ENCODE measurements around the gene SLC29A1. TPM values are rescaled to one million over a fixed set of nuclear protein-coding genes. Genes with fewer than 3 reads are reported as not detected.

Gene SLC29A1
- polyA plus RNA-seq, 2 of the 4 experiments (the other 2 are of a cell fraction) = 45.6 to 72.3 TPM

DNA sequence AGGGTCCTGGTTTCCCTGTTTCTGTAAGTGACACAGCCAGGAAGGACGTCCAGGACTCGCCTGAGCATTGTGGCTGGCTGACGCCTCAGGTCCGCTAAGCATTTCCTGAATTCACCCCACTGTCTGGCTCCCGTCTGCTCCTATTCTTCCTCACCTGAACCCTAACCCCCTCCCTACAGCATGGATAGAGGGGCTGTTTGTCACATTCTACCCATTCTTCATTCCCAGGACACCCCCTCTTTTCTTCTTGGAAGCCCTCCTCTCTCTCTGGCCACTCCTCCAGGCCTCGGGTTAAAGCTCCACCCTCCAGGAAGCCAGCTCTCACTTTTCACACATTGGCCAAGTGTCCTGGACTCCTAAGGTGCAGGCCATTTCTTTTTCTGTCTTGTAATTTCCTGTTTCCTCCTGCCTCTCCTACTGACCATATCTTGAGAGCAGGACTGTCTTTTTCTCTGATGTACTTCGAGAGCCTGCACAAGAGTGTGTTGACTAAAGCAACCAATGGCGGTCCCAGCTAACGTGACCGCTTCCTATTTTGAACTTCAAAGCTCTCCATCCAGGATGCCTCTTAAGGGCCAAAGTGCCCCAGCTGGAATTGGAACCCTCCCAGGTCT lies 30.9 kb upstream of the SLC29A1 start:
- WGBS (ENCODE audit: missing lambda C conversion rate) = 80% methylated on average over 10 of the region's 10 CpGs
- ATAC-seq (peak; percentile 39 to 73; a peak in 3 of 6 replicates), DNase-seq (ENCODE audit: low read depth in 1 of 2, low spot score in 1 of 2) (no peak), FAIRE-seq (no peak)
- CTCF ChIA-PET = interaction anchor here (0.6 to 1.6 kb wide), 5 partner anchors 20 to 477 kb away, joined by 3 to 4 read pairs (median 4); no protein-coding TSS in a partner anchor
- H3K9me3 ChIP-seq = no peaks in the 10 kb centered on the region
- POLR2A ChIA-PET = no interaction called here
- no peak overlapping the region for H3K4me2 ChIP-seq
- TF ChIP-seq BHLHE40 (IDR thresholded peaks at IDR 0.05; ENCODE audit: low read depth, low read length) (no peak), MAZ (IDR thresholded peaks at IDR 0.05; ENCODE audit: borderline replicate concordance, low read depth, low read length) (no peak), FOXS1 (CRISPR knock-in tag; IDR thresholded peaks at IDR 0.05) (no peak), KDM5A (IDR thresholded peaks at IDR 0.05) (no peak)
- TF ChIP-seq, protein P1, sequence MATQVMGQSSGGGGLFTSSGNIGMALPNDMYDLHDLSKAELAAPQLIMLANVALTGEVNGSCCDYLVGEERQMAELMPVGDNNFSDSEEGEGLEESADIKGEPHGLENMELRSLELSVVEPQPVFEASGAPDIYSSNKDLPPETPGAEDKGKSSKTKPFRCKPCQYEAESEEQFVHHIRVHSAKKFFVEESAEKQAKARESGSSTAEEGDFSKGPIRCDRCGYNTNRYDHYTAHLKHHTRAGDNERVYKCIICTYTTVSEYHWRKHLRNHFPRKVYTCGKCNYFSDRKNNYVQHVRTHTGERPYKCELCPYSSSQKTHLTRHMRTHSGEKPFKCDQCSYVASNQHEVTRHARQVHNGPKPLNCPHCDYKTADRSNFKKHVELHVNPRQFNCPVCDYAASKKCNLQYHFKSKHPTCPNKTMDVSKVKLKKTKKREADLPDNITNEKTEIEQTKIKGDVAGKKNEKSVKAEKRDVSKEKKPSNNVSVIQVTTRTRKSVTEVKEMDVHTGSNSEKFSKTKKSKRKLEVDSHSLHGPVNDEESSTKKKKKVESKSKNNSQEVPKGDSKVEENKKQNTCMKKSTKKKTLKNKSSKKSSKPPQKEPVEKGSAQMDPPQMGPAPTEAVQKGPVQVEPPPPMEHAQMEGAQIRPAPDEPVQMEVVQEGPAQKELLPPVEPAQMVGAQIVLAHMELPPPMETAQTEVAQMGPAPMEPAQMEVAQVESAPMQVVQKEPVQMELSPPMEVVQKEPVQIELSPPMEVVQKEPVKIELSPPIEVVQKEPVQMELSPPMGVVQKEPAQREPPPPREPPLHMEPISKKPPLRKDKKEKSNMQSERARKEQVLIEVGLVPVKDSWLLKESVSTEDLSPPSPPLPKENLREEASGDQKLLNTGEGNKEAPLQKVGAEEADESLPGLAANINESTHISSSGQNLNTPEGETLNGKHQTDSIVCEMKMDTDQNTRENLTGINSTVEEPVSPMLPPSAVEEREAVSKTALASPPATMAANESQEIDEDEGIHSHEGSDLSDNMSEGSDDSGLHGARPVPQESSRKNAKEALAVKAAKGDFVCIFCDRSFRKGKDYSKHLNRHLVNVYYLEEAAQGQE (IDR thresholded peaks at IDR 0.05) = no peak
- TF ChIP-seq, protein P2, sequence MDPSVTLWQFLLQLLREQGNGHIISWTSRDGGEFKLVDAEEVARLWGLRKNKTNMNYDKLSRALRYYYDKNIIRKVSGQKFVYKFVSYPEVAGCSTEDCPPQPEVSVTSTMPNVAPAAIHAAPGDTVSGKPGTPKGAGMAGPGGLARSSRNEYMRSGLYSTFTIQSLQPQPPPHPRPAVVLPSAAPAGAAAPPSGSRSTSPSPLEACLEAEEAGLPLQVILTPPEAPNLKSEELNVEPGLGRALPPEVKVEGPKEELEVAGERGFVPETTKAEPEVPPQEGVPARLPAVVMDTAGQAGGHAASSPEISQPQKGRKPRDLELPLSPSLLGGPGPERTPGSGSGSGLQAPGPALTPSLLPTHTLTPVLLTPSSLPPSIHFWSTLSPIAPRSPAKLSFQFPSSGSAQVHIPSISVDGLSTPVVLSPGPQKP (IDR thresholded peaks at IDR 0.05; ENCODE audit: low read depth, low read length) = no peak
- no peak overlapping the region for H3K27ac ChIP-seq
- H3K4me3 ChIP-seq = no peak overlapping the region
- H3K4me1 ChIP-seq = no peaks in the 10 kb centered on the region

DNA sequence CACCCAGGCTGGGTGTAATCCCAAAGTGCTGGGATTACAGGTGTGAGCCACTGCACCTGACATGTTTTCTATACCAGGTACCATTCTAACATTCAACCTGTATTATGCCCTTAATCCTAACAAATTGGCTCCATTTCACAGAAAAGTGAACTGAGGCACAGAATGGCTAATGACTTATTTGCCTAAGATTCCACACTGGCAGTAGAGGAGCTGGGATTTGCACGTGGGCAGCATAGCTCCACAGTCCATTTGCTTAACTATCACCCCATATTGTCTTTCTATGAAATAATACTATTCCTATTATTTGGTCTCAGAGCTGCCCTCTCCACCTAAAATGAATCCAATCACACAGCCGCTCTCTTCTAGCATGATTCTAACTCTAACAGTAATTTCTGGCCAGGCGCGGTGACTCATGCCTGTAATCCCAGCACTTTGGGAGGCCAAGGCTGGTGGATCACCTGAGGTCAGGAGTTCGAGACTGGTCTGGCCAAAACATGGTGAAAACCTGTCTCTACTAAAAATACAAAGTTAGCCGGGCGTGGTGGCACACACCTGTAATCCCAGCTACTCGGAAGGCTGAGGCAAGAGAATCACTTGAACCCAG lies 30.0 kb upstream of the SLC29A1 start:
- CTCF ChIA-PET = interaction anchor here (0.6 to 1.6 kb wide), 7 partner anchors 9 to 478 kb away, joined by 3 to 6 read pairs (median 4); no protein-coding TSS in a partner anchor
- no peak for TF ChIP-seq MAFK (IDR thresholded peaks at IDR 0.05; ENCODE audit: partially characterized antibody)
- TF ChIP-seq, protein P3, sequence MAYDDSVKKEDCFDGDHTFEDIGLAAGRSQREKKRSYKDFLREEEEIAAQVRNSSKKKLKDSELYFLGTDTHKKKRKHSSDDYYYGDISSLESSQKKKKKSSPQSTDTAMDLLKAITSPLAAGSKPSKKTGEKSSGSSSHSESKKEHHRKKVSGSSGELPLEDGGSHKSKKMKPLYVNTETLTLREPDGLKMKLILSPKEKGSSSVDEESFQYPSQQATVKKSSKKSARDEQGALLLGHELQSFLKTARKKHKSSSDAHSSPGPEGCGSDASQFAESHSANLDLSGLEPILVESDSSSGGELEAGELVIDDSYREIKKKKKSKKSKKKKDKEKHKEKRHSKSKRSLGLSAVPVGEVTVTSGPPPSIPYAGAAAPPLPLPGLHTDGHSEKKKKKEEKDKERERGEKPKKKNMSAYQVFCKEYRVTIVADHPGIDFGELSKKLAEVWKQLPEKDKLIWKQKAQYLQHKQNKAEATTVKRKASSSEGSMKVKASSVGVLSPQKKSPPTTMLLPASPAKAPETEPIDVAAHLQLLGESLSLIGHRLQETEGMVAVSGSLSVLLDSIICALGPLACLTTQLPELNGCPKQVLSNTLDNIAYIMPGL (CRISPR knock-in tag; IDR thresholded peaks at IDR 0.05; ENCODE audit: borderline replicate concordance) = no peak
- no peak for TF ChIP-seq TP53 (CRISPR knock-in tag; IDR thresholded peaks at IDR 0.05)
- no peak for TF ChIP-seq RAD21 (conservative IDR thresholded peaks at IDR 0.05 in 1 of 2, IDR thresholded peaks at IDR 0.05 in 1 of 2)
- no peak for TF ChIP-seq ZSCAN20 (CRISPR knock-in tag; IDR thresholded peaks at IDR 0.05)
- TF ChIP-seq, protein P4, sequence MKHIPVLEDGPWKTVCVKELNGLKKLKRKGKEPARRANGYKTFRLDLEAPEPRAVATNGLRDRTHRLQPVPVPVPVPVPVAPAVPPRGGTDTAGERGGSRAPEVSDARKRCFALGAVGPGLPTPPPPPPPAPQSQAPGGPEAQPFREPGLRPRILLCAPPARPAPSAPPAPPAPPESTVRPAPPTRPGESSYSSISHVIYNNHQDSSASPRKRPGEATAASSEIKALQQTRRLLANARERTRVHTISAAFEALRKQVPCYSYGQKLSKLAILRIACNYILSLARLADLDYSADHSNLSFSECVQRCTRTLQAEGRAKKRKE (CRISPR knock-in tag; IDR thresholded peaks at IDR 0.05; ENCODE audit: low read depth) = no peak
- TF ChIP-seq CBX8 (IDR thresholded peaks at IDR 0.05) = no peak
- TF ChIP-seq, protein P1 (IDR thresholded peaks at IDR 0.05) = no peak
- TF ChIP-seq POLR2AphosphoS2 (conservative IDR thresholded peaks at IDR 0.05; ENCODE audit: low read length) = no peak
- no peak for TF ChIP-seq HOXB13 (CRISPR knock-in tag; IDR thresholded peaks at IDR 0.05; ENCODE audit: low read depth)
- no peak for TF ChIP-seq HOXA7 (CRISPR knock-in tag; IDR thresholded peaks at IDR 0.05)
- TF ChIP-seq, protein P5, sequence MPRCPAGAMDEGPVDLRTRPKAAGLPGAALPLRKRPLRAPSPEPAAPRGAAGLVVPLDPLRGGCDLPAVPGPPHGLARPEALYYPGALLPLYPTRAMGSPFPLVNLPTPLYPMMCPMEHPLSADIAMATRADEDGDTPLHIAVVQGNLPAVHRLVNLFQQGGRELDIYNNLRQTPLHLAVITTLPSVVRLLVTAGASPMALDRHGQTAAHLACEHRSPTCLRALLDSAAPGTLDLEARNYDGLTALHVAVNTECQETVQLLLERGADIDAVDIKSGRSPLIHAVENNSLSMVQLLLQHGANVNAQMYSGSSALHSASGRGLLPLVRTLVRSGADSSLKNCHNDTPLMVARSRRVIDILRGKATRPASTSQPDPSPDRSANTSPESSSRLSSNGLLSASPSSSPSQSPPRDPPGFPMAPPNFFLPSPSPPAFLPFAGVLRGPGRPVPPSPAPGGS (IDR thresholded peaks at IDR 0.05) = no peak
- TF ChIP-seq MYC (IDR thresholded peaks at IDR 0.05; ENCODE audit: borderline replicate concordance, low read length) = no peak
- TF ChIP-seq BHLHE40 (IDR thresholded peaks at IDR 0.05; ENCODE audit: low read depth, low read length) = no peak
- no peak for TF ChIP-seq KDM1A (IDR thresholded peaks at IDR 0.05; ENCODE audit: low read depth)
- no peak for TF ChIP-seq SREBF2 (IDR thresholded peaks at IDR 0.05)
- no peaks in the 10 kb centered on the region for H3K9me3 ChIP-seq
- H3K4me3 ChIP-seq = no peak overlapping the region
- ATAC-seq (no peak), DNase-seq (ENCODE audit: low read depth in 1 of 2, low spot score in 1 of 2) (no peak), FAIRE-seq (no peak)
- no peaks in the 10 kb centered on the region for H3K4me1 ChIP-seq
- no peak overlapping the region for H3K4me2 ChIP-seq
- POLR2A ChIA-PET = interaction anchor here (0.7 kb wide), 1 partner anchor 112 kb away, joined by 4 read pairs; no protein-coding TSS in a partner anchor
- no peak overlapping the region for H3K27ac ChIP-seq
- 67% methylated on average over 6 of the region's 8 CpGs for WGBS (ENCODE audit: missing lambda C conversion rate)
